Activated CD4-positive, alpha-beta T cell treated with anti-CD3 and anti-CD28 coated beads, Interleukin-10, Interleukin-2, amounts not matched to agents 100 ng/mL and 50 ng/mL, durations not matched to agents 16 hours and 8 hours (primary cell): ENCODE data around the gene PITRM1.
"Not testable (repeated sequence)": the region's sequence is repeated elsewhere in the genome, so short reads cannot be mapped to it uniquely, and the experiment has no call there.

ENCODE experiments used
- DNase-seq: peaks from one replicate; pipeline ENCODE4 v3.0.0-alpha.2; 2020

Gene PITRM1

DNA sequence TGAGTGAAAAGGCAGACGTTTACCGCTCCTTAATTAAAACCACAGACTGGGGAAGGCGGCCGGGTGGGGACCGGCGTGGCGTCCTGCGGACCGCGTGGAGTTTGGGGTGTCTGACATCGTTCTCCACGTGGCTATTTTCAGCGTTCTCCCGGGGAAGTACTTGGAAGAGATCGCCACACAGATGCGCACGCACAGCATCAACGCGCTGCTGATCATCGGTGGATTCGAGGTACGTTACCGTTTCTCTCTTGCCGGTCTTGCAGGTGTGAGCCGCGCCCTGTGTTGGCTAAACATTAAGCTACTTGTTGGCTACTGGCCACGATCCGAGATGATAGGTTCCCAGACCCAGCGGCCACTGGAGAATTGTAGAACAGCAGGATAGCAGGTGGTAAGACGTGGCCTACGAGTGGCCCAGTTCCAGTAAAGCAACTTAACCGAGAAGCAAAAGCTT is 53.9 kb downstream of the PITRM1 start:
- no peak for DNase-seq

DNA sequence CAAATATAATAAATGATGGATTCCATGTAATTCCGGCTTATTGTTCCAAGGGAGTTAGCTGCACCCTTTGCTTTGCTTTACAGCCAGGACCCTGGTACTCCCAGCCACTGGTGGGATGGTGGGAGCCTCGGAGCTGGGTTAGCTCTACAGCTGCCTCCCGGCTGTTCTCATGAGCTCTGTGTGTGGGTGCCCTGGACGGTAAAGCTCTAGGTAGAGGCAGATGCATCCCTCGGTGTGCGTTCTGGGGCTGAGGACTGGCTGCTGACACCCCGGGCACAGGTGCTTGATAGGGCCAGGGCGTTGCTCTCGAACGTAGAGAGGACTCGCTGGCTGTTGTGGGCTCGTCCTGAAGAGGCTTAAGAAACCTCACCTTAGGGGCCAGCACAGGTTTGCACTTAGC is 55.1 kb downstream of the PITRM1 start:
- no peak for DNase-seq

DNA sequence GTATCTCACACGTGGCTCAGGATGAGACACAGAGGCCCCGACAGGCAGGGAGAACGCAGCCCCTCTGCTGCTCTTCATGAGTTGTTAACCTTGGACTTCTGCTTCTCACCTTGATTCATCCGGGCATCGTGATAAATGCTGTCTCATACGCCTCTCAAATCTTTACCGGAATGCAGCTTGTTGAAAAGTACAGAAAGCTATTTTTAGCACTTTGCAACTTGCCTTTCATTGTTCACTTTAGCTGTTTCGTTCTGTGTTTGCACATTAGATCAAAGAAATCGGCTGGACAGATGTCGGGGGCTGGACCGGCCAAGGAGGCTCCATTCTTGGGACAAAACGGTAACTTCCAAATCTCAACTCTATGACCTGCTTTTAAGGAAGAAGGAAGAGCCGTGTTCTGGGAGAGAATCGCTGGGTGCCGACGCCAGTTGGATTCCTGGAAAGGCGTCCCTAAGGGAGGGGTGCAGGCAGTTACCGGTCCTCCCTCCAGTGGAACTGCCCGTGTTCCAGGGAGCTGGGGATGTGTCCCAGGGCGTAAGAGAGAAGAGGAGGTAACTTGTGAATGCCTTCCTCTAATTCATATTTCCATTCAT is 56.0 kb downstream of the PITRM1 start:
- DNase-seq: no peak

DNA sequence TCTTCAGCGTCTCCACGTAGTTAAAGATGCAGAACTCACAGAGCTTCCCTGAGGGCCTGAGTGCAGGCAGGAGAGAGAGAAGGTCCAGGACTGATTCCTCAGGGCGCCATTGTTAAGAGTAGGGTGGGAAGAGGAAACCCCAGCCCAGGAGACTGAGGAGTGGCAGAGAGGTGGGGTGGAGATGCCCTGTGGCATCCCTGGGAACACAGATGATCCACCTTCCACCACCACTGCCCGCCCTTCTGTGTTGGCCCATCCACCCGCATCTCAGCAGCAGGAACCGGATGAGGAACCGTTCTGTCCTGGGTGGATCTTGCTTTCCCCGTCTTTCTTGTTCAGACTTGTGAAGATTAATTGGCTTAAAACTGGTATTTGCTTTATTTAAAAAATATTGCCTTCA is 56.9 kb downstream of the PITRM1 start:
- DNase-seq: no peak

DNA sequence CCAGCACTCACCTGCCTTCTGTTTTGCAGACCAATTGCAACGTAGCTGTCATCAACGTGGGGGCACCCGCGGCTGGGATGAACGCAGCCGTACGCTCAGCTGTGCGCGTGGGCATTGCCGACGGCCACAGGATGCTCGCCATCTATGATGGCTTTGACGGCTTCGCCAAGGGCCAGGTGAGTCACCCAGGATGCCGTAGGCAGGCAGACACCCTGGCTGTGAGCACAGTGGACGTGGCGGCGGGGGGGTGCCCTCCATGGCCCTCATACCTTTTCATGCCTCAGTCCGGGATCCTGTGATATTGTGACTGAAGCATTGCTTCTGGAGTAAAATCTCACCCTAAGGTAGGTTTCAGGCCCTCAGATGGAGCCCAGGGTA is 59.2 kb downstream of the PITRM1 start:
- DNase-seq: no peak

DNA sequence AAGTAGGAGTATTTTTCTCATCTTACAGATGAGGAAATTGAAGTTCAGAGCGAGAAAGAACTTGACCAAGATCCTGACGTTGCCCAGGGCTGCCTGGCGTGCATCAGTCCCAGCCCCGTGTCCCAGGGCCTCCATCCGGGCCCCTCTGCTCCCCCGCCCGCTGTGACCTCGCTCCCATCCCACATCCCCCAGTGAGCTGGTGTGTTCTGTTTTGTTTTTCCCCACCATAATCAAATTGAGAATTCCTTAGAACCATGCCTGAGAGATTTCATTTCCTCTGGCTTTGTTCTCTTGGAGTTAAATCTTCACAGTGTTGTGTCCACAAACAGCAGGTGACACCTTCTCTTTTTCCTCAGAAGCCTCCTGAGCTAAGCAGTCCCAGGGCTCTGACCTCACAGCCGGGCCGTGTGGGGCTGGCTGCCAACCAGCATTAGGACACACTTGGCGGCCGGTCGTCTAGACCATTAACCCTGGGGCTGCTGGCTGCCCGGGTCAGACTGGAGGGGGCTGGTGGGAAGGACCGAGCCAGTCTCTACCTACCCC is 60.9 kb downstream of the PITRM1 start:
- DNase-seq: no peak

DNA sequence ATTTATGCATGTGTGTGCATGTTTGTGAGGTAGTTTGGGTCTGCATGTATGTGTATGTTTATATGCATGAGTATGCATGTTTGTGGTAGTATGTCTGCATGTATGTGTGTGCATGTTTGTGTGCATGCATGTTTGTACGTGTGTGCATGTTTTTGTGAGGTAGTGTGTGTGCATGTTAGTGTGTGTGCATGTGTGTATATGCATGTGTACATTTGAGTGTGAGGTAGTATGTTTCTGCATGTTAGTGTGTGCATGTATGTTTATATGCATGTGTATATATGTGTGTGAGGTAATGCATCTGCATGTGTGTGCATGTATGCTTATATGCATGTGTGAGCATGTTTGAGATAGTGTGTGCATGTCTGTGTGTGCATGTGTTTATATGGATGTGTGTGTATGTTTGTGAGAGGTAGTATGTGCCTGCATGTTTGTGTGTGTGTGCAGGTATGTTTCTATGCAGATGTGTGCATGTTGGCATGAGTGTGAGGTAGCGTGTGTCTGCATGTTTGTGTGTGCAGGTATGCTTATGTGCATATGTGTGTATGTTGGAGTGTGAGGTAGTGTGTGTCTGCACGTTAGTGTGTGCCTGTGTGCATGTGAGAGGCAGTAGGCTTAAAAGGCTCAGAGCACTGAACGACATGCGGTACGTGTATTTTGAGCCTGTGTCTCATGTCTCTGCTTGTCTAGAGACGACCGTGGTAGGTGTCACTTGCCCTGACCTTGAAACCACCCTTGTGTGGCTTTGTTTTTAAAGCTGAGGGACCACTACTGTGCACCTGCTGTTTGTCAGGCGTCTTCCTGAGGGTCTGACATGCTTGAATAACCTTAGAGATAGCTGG is 61.6 kb downstream of the PITRM1 start:
- no peak for DNase-seq

DNA sequence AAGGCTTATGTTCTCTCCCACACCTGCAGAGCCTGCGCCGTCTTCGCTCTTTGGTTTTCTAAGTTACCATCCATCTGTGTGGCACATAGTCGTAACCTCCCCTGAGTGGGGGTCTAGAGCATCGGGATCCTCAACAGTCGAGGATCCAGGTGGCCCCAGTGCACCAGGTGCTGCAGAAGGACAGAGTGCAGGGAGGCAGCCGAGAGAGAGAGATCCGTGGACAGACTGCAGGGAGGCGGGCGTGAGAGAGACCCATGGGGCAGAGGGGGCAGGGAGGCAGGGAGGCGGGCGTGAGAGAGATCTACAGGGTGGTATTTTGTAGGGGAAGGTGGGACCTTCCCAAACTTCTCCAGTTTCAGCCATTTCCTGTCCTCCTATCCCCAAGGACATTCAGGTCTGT is 62.9 kb downstream of the PITRM1 start:
- no peak for DNase-seq

DNA sequence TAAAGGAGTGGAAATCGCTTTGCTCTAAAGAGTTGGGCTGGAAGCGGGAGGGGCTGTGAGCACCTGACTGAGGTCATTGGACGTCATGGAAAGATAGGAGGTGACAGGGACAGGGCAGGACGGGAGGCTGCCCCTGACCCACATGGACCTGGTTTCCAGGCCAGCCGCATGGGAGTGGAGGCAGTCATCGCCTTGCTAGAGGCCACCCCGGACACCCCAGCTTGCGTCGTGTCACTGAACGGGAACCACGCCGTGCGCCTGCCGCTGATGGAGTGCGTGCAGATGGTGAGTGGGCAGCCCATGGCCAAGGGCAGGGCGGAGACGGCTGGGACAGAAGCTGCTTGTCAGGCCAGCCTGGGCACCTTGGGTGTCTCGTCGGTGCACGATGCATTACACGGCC is 63.4 kb downstream of the PITRM1 start:
- DNase-seq: no peak

DNA sequence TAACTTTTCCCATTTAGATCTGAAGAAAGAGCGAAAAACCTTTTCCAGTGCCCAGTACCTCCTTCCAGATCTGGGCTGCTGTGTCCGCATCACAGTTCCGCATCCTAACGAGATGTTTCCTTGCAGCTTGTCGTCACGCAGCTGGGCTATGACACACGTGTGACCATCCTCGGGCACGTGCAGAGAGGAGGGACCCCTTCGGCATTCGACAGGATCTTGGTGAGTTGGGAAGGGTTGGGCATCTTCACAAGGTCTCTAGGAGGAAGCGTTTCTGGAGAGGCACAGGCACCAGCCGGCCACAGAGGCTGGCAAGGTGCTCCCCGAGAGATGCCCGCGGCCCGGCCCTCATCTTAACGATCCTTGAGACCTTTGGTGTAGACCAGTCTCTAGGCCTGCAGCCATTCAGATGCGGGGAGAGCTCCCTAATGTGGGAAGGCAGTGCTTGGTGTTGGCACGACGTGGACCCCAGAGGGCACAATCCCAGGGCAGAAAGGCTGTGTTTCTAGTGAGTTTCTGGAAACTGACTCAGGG is 63.9 kb downstream of the PITRM1 start:
- no peak for DNase-seq

DNA sequence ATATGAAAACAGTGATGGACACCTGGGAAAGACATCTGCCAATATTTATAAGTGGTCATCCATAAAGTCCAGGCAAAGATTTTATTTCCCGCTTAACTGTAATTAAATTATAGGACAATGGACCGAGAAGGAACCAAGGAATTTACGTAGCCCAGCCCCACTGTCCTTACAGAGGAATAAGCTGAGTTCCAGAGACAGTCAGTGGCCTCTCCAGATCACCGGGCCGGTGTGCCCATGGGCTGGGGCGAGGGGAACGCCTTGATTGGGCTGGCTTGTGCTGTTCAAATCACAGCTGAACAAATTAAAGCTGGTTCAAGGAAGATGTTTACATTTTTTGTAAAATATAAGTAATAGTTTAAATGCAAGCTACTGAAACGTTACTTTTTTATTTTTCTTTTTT is 64.5 kb downstream of the PITRM1 start:
- no peak for DNase-seq

DNA sequence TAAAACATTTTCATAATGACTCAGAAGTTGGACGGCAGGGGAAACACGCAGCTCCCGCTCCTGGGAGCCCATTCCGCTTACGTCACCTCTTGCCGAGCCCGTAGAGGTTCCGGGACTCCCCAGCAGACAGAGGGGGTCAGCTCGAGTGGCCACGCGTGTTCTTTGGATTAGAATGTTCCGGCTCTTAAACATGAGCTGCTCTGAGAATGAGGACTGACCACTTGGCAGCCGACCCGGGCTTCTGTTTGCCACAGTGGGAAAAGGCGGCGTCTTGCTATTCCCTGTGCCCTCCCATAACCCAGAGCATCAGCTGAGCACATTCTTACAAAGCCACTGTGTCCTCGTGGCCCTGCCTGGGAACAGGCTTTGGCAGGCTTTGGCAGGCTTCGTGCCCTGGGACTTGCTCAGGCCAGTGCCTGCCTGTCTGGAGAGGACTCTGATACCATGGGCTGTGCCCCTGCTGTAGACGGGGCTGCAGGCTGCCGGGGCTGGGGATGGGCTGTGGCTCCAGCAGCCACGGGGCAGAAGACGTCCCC is 65.1 kb downstream of the PITRM1 start:
- DNase-seq: no peak

DNA sequence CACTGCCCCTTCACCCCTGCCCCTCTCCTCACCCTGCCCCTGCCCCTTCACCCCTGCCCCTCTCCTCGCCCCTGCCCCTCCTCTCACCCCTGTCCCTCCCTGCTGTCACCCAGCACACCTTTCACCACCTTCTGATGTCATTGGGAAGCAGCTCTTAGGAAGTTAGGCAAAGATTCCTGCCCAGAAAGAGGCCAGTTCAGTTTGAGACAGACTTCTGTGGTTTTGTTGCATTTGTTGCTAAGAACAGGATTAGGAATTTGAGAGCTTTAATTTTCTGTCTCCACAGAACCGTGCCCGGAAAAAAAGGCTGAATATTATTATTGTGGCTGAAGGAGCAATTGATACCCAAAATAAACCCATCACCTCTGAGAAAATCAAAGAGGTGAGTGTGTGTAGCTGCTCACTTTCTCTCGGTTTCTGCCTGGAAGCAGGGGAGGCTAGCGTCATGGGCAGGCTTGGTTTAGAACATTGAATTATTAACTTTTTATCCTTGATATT is 65.6 kb downstream of the PITRM1 start:
- no peak for DNase-seq

DNA sequence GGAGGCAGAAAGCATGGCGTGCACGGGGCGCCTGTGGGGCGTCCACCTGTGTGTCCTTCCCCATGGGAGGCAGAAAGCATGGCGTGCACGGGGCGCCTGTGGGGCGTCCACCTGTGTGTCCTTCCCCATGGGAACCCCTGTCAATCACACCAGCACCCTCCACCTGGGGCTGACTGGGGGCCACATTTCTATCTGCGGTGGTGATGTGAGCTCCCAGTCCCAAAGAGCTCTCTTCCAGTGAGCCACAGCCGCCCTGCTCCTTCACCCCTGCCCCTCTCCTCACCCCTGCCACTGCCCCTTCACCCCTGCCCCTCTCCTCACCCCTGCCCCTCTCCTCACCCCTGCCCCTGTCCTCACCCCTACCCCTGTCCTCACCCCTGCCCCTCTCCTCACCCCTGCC is 66.3 kb downstream of the PITRM1 start:
- not testable (repeated sequence) for DNase-seq

DNA sequence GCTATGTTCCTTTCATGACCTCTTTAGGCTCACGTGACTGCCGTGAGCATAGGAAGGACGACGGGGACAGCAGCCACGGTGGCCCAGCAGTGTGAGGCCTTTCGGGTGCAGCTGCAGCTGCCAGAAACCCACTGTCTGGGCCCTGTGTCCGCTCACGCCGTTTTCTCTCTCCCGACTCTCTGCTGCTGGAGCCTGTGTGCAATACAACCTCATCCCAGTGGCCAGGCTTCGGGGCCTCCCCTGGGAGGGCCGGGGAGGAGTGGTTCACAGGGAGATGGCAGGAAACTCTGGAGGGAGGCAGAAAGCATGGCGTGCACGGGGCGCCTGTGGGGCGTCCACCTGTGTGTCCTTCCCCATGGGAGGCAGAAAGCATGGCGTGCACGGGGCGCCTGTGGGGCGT is 66.7 kb downstream of the PITRM1 start:
- DNase-seq: no peak

DNA sequence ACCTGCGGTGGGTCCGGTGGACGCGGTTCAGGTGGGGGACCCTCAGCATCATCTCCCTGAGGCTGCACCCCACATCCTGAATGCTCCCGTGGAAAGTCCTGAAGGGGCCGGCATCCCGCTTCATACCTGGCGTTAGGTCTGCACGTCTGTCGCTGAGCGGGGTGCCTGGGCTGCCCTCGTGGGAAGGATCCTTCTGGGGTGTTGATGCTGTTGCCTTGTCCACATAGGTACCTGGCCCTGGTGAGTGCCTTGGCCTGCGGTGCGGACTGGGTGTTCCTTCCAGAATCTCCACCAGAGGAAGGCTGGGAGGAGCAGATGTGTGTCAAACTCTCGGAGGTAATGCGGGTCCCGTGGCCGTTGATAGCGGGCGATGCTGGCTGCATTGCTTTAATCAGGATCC is 67.4 kb downstream of the PITRM1 start:
- DNase-seq: no peak

DNA sequence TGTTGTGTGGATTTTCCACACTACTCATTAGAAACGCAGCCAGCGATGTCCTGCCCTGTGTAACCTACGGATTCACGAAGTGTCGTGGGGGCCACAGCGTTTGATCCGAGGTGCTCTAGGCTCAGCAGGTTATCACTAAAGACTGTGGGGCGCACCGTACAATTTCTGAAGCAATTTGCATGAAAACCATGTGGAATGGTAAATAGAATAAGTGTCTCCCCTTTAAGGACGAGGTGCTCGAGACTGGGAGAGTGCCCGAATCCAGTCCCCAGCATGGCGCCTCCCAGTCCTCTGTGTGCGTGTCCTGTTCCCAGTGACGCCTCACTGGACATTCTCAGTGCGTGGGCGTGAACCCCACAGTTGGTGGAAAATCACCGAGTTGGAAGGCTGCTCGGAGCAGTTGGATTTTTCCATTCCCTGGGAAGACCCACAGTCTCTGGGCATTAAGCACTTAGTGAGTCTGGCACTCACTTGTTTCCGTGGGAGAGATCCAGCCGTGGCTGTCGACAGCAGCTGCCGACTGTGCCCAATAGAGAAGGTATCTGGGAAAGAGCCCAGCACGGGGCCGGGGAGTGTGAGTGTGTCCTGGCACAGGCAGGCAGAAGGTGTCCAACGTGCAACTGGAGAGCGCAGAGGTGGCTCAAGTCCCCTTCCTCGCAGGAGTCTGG is 68.2 kb downstream of the PITRM1 start:
- DNase-seq: no peak

DNA sequence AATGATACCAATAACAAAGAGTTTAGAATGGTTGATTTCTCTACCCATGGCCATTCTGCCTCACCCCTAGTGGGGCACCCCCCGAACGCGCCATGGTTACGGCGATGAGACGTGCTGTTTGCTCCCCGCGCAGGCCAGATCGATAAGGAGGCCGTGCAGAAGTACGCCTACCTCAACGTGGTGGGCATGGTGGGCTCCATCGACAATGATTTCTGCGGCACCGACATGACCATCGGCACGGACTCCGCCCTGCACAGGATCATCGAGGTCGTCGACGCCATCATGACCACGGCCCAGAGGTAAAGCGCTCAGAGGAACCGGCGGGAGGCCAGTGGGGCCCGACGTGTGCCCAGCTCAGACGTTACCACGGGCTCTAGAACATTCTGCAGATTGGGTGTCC is 68.9 kb downstream of the PITRM1 start:
- no peak for DNase-seq

DNA sequence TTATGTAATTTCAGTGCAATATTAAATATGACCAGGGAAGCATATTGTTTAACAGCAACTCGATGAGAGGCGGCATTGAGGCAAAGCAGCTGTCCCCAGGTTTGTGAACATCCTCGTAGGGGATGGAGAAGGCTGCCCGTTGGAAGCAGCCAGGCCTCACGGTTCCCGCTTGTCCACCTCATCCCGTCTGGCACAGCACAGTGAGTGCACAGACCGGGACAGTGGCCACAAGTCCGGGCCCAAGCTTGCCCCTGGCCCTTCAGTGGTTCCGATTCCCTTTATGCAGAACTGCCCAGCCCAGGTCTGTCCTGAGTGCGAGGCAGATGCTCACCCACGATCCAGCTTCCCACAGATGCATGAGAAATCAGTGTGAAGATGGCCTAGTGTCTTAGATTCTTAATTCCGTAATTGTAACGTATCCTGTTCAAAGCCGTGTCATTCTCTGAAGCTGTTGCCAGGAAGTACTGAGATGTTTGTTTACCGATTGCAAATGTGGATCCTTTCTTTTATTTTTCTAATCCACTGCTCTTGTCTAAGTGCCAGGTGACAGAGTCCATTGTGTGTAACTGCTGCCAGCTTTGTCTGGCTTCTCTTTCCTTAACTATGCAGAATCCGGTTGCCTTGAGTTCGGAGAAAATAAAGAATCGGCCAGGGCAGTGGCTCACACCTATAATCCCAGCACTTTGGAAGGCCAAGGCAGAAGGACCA is 69.7 kb downstream of the PITRM1 start:
- DNase-seq: no peak

DNA sequence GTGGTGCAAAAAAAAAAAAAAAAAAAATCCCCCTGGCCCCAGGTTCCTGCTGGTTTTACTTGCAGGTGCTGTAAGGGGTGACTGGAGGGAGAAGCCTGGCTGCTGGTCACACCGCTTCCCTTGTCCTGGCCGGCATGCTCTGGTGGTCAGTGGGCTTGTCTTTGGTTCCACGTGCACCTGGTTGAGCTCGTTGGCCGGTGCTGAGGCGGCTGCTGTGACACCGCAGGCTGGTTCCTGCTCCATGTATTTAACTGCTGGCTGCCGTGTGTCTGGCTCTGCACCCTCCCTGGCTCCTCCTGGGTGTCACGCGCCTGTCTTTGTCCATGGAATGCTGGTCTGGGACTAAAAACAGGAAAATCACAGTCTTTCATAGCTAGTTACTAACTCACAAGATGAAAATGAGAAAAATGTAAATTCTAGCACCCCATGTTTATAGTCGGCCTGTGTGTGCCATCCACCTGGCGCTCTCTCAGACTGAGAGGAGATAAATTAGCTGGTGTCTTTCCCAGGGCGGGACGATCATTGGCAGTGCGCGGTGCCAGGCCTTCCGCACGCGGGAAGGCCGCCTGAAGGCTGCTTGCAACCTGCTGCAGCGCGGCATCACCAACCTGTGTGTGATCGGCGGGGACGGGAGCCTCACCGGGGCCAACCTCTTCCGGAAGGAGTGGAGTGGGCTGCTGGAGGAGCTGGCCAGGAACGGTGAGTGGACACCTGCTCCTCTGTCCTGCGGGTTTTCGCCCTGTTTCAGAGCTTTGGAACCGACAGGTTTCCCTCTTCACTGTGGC is 71.5 kb downstream of the PITRM1 start:
- DNase-seq: no peak

DNA sequence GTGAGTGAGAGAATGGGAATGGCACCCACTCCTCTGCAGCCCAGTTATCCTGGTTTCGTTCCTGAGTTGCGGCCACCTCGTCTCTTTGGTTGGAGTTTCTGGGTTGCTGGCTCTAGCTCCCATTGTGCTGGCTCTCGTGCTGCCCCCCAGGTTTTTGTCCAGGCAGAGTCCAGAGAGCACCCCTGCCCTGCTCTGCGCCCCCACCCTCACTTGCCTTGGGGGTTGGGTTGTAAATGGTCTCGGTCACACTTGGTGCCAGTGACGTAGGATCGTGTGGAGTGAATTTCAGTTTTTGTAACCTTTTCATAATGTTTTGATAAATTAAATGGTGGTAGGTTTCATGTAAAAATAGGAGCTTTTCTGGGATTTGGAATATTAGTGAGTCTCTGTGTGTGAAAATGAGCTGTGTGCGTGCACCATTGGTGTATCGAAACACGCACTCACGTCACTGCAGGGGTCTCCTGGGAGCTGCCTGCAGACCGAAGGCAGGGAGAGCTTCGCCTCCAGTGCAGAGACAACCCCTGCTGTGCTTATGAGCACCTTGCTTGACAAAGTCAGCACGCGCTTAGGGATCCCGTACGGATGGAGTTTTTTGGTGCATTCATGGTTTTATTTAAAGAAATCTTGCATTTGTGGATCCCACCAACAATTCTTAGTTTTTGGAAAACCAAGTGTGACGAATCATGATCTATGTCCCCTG is 72.3 kb downstream of the PITRM1 start:
- DNase-seq: no peak
